HEK293 (cell line): ENCODE results near the gene CARMIL3.

Experiments used
- CTCF ChIP-seq: fragments of 450-650 bp; formaldehyde crosslinking; IDR thresholded peaks from 2 replicates; pipeline ENCODE4 v1.5.1; 2016; ENCODE audit warnings: missing biosample characterization, missing genetic modification characterization
- KLF8 ChIP-seq: fragments of 450-650 bp; formaldehyde crosslinking; IDR thresholded peaks from 2 replicates; pipeline ENCODE4 v1.5.1; 2016; ENCODE audit warnings: missing biosample characterization, missing genetic modification characterization
- MEIS1 ChIP-seq: sonication (generic); formaldehyde crosslinking; IDR thresholded peaks from 2 replicates; pipeline ENCODE4 v1.8.1; 2022; ENCODE audit warnings: missing genetic modification reagents, mild to moderate bottlenecking, borderline replicate concordance
- TRIM28 ChIP-seq: IDR thresholded peaks from 2 replicates; pipeline ENCODE4 v1.6.1; 2011; ENCODE audit warnings: low read length, control low read depth, borderline replicate concordance
- ZNF174 ChIP-seq: fragments of 450-650 bp; formaldehyde crosslinking; IDR thresholded peaks from 2 replicates; pipeline ENCODE4 v1.5.0; 2017; ENCODE audit warnings: missing biosample characterization, mild to moderate bottlenecking, missing genetic modification characterization
- ZNF266 ChIP-seq: fragments of 450-650 bp; formaldehyde crosslinking; IDR thresholded peaks from 2 replicates; pipeline ENCODE4 v1.5.1; 2016; ENCODE audit warnings: missing biosample characterization, missing genetic modification characterization, low read depth
- ZNF426 ChIP-seq: fragments of 450-650 bp; formaldehyde crosslinking; IDR thresholded peaks from 2 replicates; pipeline ENCODE4 v1.5.1; 2017; ENCODE audit warnings: missing biosample characterization, missing genetic modification characterization, mild to moderate bottlenecking, inconsistent platforms, moderate library complexity

DNA sequence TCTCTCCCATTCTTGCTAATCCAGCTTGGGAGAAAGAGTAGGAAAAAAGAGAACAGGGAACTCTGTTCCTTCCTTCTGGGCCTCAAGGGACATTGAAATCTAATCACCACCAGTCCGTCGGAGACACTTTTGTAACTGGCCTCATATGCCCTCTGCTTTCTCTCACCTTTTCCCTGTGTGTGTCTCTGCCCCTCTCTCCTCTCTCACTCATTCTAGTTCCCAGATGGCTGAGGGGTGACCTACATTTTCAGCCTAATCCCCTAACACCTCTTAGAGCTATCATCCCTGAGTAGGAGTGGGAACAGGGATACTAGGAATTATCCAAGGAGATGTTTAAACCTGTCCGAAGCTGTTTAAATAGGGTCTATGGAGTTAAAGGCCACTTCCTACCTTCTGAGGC, 33.4 kb downstream of the CARMIL3 start:
- TF ChIP-seq CTCF (tag by site-specific recombination) (no peak), ZNF266 (no peak), ZNF174 (no peak), KLF8 (tag by site-specific recombination) (no peak), ZNF426 (tag by site-specific recombination) (no peak), TRIM28 (no peak), MEIS1 (CRISPR knock-in tag) (no peak)
